Activated CD8-positive, alpha-beta T cell treated with anti-CD3 and anti-CD28 coated beads for 36 hours (primary cell): ENCODE measurements around the gene ST6GALNAC5. TPM values are rescaled to one million over a fixed set of nuclear protein-coding genes. Genes with fewer than 3 reads are reported as not detected.

ENCODE experiments used
- ATAC-seq: fragments of 200-7000 bp; cut with Tn5 transposase; one replicate; pipeline ENCODE4 v1.10.0; 2021; ENCODE audit warnings: mild to moderate bottlenecking, moderate library complexity
- CTCF ChIA-PET: fragments of 350-600 bp; sonication (Branson Sonifier 250); formaldehyde crosslinking; loops from one replicate; lab custom pipeline; 2021; ENCODE audit warnings: antibody characterized with exemption; lab: Charles Lee
- POLR2A ChIA-PET: fragments of 350-600 bp; sonication (Branson Sonifier 250); formaldehyde crosslinking; loops from one replicate; lab custom pipeline; 2021; ENCODE audit warnings: antibody characterized with exemption; lab: Charles Lee
- DNase-seq: peaks from one replicate; pipeline ENCODE4 v3.0.0-alpha.2; 2020
- H3K27ac Mint-ChIP-seq: one replicate; pipeline ENCODE4 v1.8.0; 2021; ENCODE audit warnings: mild to moderate bottlenecking, mixed read lengths
- H3K27me3 Mint-ChIP-seq: one replicate; pipeline ENCODE4 v1.8.0; 2021; ENCODE audit warnings: mixed read lengths
- H3K36me3 Mint-ChIP-seq: one replicate; pipeline ENCODE4 v1.8.0; 2021; ENCODE audit warnings: low read depth, mixed read lengths
- H3K4me1 Mint-ChIP-seq: one replicate; pipeline ENCODE4 v1.8.0; 2021; ENCODE audit warnings: low read depth, mixed read lengths
- H3K4me3 Mint-ChIP-seq: one replicate; pipeline ENCODE4 v1.8.0; 2021; ENCODE audit warnings: mild to moderate bottlenecking, moderate library complexity, mixed read lengths
- H3K9me3 Mint-ChIP-seq: one replicate; pipeline ENCODE4 v1.8.0; 2021; ENCODE audit warnings: mixed read lengths
- CTCF ChIP-seq: fragments of 200-600 bp; IDR thresholded peaks from one replicate; pipeline ENCODE4 v1.8.0; 2022; ENCODE audit warnings: antibody characterized with exemption, mild to moderate bottlenecking
- intact Hi-C: fragments of 100-400 bp; cut with micrococcal nuclease; formaldehyde crosslinking; loops from one replicate; pipeline ENCODE4 v1.10.0; 2022
- total RNA-seq, 2 experiments: library from RNA; stranded (reverse); gene quantifications; one replicate each; pipeline ENCODE4 v1.2.3, GENCODE V29; 2021

The ST6GALNAC5 gene
- total RNA-seq, 2 experiments from 2014 or later, result not detected

- peaks cover 6% of the 10 kb centered on the region for H3K27me3 Mint-ChIP-seq
- intact Hi-C loops, result no loop called here
- peaks cover 2% of the 10 kb centered on the region for H3K9me3 Mint-ChIP-seq
- TF ChIP-seq CTCF, result no peak
- ATAC-seq (no peak), DNase-seq (no peak)
- ChIA-PET CTCF (no interaction called here), POLR2A (no interaction called here)
- no peak overlapping the region for H3K27ac Mint-ChIP-seq
- H3K36me3 Mint-ChIP-seq, result no peaks in the 10 kb centered on the region
- no peaks in the 10 kb centered on the region for H3K4me1 Mint-ChIP-seq
- no peak overlapping the region for H3K4me3 Mint-ChIP-seq
These were observed 170.7 kb downstream of the ST6GALNAC5 start for GRCh38 chr1:77038000-77038399.

GRCh38 chr1:77039111-77039510 is 171.8 kb downstream of the ST6GALNAC5 start:
- no peak for TF ChIP-seq CTCF
- intact Hi-C loops, result no loop called here
- DNase-seq, result no peak
- Mint-ChIP-seq H3K9me3 (peaks cover 2% of the 10 kb centered on the region), H3K36me3 (no peaks in the 10 kb centered on the region), H3K4me1 (no peaks in the 10 kb centered on the region), H3K27ac (no peak overlapping the region), H3K27me3 (peaks cover 2% of the 10 kb centered on the region), H3K4me3 (no peak overlapping the region)
- ChIA-PET CTCF (no interaction called here), POLR2A (no interaction called here)
- ATAC-seq, result no peak

- ATAC-seq, result no peak
- no peaks in the 10 kb centered on the region for H3K36me3 Mint-ChIP-seq
- DNase-seq, result no peak
- H3K27me3 Mint-ChIP-seq, result peaks cover 2% of the 10 kb centered on the region
- intact Hi-C loops, result no loop called here
- H3K4me1 Mint-ChIP-seq, result no peaks in the 10 kb centered on the region
- H3K27ac Mint-ChIP-seq, result no peak overlapping the region
- H3K4me3 Mint-ChIP-seq, result no peak overlapping the region
- CTCF ChIA-PET, result no interaction called here
- H3K9me3 Mint-ChIP-seq, result peaks cover 2% of the 10 kb centered on the region
- POLR2A ChIA-PET, result no interaction called here
- TF ChIP-seq CTCF, result no peak
These were observed 172.5 kb downstream of the ST6GALNAC5 start for GRCh38 chr1:77039739-77040138.

- Mint-ChIP-seq H3K27ac (no peak overlapping the region), H3K36me3 (no peaks in the 10 kb centered on the region), H3K27me3 (peaks cover 2% of the 10 kb centered on the region), H3K9me3 (peaks cover 2% of the 10 kb centered on the region), H3K4me3 (no peak overlapping the region), H3K4me1 (no peaks in the 10 kb centered on the region)
- TF ChIP-seq CTCF, result no peak
- CTCF ChIA-PET, result no interaction called here
- ATAC-seq (no peak), DNase-seq (no peak)
- POLR2A ChIA-PET, result no interaction called here
- intact Hi-C loops, result no loop called here
These were observed 173.5 kb downstream of the ST6GALNAC5 start for GRCh38 chr1:77040826-77041225.

- peaks cover 16% of the 10 kb centered on the region for H3K4me1 Mint-ChIP-seq
- DNase-seq (peak; percentile 11), ATAC-seq (peak; percentile 58)
- ChIA-PET CTCF (no interaction called here), POLR2A (no interaction called here)
- no peak overlapping the region for H3K4me3 Mint-ChIP-seq
- TF ChIP-seq CTCF, result no peak
- no peaks in the 10 kb centered on the region for H3K9me3 Mint-ChIP-seq
- intact Hi-C loops, result no loop called here
- peaks cover 2% of the 10 kb centered on the region for H3K27me3 Mint-ChIP-seq
- H3K36me3 Mint-ChIP-seq, result no peaks in the 10 kb centered on the region
- no peak overlapping the region for H3K27ac Mint-ChIP-seq
These were observed 177.0 kb downstream of the ST6GALNAC5 start for GRCh38 chr1:77044133-77044849.
